SK-N-SH (cell line): Measurements from ENCODE around the gene POLR2J. TPM values are rescaled to one million over a fixed set of nuclear protein-coding genes. Genes with fewer than 3 reads are reported as not detected.

Experiments used
- CTCF ChIA-PET: fragments of 300-600, 350-600 bp; formaldehyde crosslinking; extraction: SDS; loops from one replicate; lab custom pipeline; 2021; lab: Yijun Ruan, JAX
- POLR2A ChIA-PET: fragments of 350-600 bp; sonication (Branson Sonifier 250); formaldehyde crosslinking; extraction: SDS; loops from one replicate; lab custom pipeline; 2020; ENCODE audit warnings: antibody characterized with exemption, inconsistent platforms; lab: Yijun Ruan, JAX
- DNase-seq: peaks from one replicate; pipeline ENCODE4 v3.0.0; 2012
- H2AFZ ChIP-seq: fragments of 200-600 bp; sonication (generic); 2 replicates; pipeline ENCODE4 v1.8.1; 2016; ENCODE audit warnings: antibody characterized with exemption, mild to moderate bottlenecking, low read depth
- H3F3A ChIP-seq: fragments of 200-600 bp; sonication (generic); replicated peaks from 2 replicates; pipeline ENCODE3; 2016; ENCODE audit warnings: antibody characterized with exemption, mild to moderate bottlenecking; ENCODE audit not compliant: insufficient read depth
- H3K27ac ChIP-seq, 2 experiments: fragments of 200-500 bp in 1 of 2; fragments of 200-600 bp in 1 of 2; sonication (Bioruptor generic) in 1 of 2; sonication (generic), shearing (Covaris generic) in 1 of 2; 2 replicates each; pipeline versions ENCODE4 v1.5.1 to v1.6.1; 2014 to 2016; ENCODE audit warnings: low read depth in 2 of 2, inconsistent platforms in 1 of 2, low read length in 1 of 2, mild to moderate bottlenecking in 1 of 2, mixed read lengths in 1 of 2
- H3K27me3 ChIP-seq: fragments of 200-600 bp; sonication (generic), shearing (Covaris generic); 2 replicates; pipeline ENCODE4 v1.6.1; 2016; ENCODE audit warnings: mixed run types; ENCODE audit not compliant: insufficient read depth
- H3K36me3 ChIP-seq, 2 experiments: fragments of 200-500 bp in 1 of 2; fragments of 200-600 bp in 1 of 2; sonication (Bioruptor generic) in 1 of 2; sonication (generic) in 1 of 2; replicated peaks in 1 of 2; 2 replicates each; pipeline versions ENCODE3 to v1.5.1; 2014 to 2016; ENCODE audit warnings: low read length in 1 of 2, mild to moderate bottlenecking in 1 of 2; ENCODE audit not compliant: insufficient read depth in 2 of 2, control insufficient read depth in 1 of 2
- H3K4me1 ChIP-seq, 2 experiments: fragments of 200-500 bp in 1 of 2; fragments of 200-600 bp in 1 of 2; sonication (Bioruptor generic) in 1 of 2; sonication (generic), shearing (Covaris generic) in 1 of 2; 2 replicates each; pipeline versions ENCODE4 v1.5.1 to v1.6.1; 2014 to 2016; ENCODE audit warnings: low read depth in 1 of 2, low read length in 1 of 2, mixed run types in 1 of 2; ENCODE audit not compliant: insufficient read depth in 2 of 2, control insufficient read depth in 1 of 2
- H3K4me2 ChIP-seq: fragments of 200-600 bp; sonication (generic), shearing (Covaris generic); 2 replicates; pipeline ENCODE4 v1.6.1; 2017; ENCODE audit warnings: mixed run types
- H3K4me3 ChIP-seq, 2 experiments: fragments of 200-500 bp in 1 of 2; fragments of 200-600 bp in 1 of 2; sonication (Bioruptor generic) in 1 of 2; sonication (generic), shearing (Covaris generic) in 1 of 2; 2 replicates each; pipeline versions ENCODE4 v1.5.1 to v1.8.1; 2014 to 2016; ENCODE audit warnings: low read depth in 2 of 2, inconsistent platforms in 1 of 2, low read length in 1 of 2, mild to moderate bottlenecking in 1 of 2, mixed read lengths in 1 of 2, moderate library complexity in 1 of 2
- H3K79me2 ChIP-seq: fragments of 200-600 bp; sonication (generic); 2 replicates; pipeline ENCODE4 v1.8.1; 2017; ENCODE audit warnings: mild to moderate bottlenecking; ENCODE audit not compliant: insufficient read depth
- H3K9ac ChIP-seq: fragments of 200-600 bp; sonication (generic); 2 replicates; pipeline ENCODE4 v1.6.1; 2017; ENCODE audit warnings: mixed run types
- H3K9me2 ChIP-seq: fragments of 200-600 bp; sonication (generic); 2 replicates; pipeline ENCODE4 v1.6.1; 2017; ENCODE audit warnings: mixed run types
- H3K9me3 ChIP-seq: fragments of 200-600 bp; sonication (generic); 2 replicates; pipeline ENCODE4 v1.6.1; 2017; ENCODE audit warnings: mixed run types, mild to moderate bottlenecking, moderate library complexity
- H4K20me1 ChIP-seq: fragments of 200-600 bp; sonication (generic); 2 replicates; pipeline ENCODE4 v1.6.1; 2017; ENCODE audit warnings: mild to moderate bottlenecking, mixed run types; ENCODE audit not compliant: insufficient read depth
- CTCF ChIP-seq: fragments of 200-600 bp; sonication (generic); IDR thresholded peaks from 2 replicates; pipeline ENCODE4 v1.6.1; 2017; ENCODE audit warnings: antibody characterized with exemption, mild to moderate bottlenecking, moderate library complexity
- EP300 ChIP-seq, 2 experiments: IDR thresholded peaks; 2 replicates each; pipeline versions ENCODE4 v1.4.0 to v1.6.1; 2012; ENCODE audit warnings: borderline replicate concordance in 1 of 2, low read depth in 1 of 2, low read length in 1 of 2
- FOSL2 ChIP-seq: IDR thresholded peaks from 2 replicates; pipeline ENCODE4 v1.4.0; 2012; ENCODE audit warnings: low read depth, mild to moderate bottlenecking, moderate library complexity, borderline replicate concordance
- IRF3 ChIP-seq: fragments of 150-350 bp; IDR thresholded peaks from 2 replicates; pipeline ENCODE4 v1.6.1; 2016; ENCODE audit warnings: mild to moderate bottlenecking, low read depth, low read length
- MEF2A ChIP-seq: IDR thresholded peaks from 2 replicates; pipeline ENCODE4 v1.4.0; 2012; ENCODE audit warnings: low read depth, borderline replicate concordance
- NFIC ChIP-seq: IDR thresholded peaks from 2 replicates; pipeline ENCODE4 v1.4.0; 2012; ENCODE audit warnings: borderline replicate concordance
- REST ChIP-seq: IDR thresholded peaks from 2 replicates; pipeline ENCODE4 v1.6.1; 2012; ENCODE audit warnings: mild to moderate bottlenecking, low read depth, low read length, moderate library complexity
- RFX5 ChIP-seq: IDR thresholded peaks from 2 replicates; pipeline ENCODE4 v1.6.1; 2012; ENCODE audit warnings: mild to moderate bottlenecking, improper control_type of control experiment, low read length
- SIN3A ChIP-seq: IDR thresholded peaks from 2 replicates; pipeline ENCODE4 v1.6.1; 2012; ENCODE audit warnings: low read depth, mild to moderate bottlenecking, low read length, moderate library complexity, borderline replicate concordance
- USF1 ChIP-seq: IDR thresholded peaks from 2 replicates; pipeline ENCODE4 v1.4.0; 2012; ENCODE audit warnings: low read depth, borderline replicate concordance
- USF2 ChIP-seq: fragments of 150-350 bp; IDR thresholded peaks from 2 replicates; pipeline ENCODE4 v1.6.1; 2017; ENCODE audit warnings: antibody characterized with exemption, low read length, low read depth, borderline replicate concordance
- YY1 ChIP-seq: IDR thresholded peaks from 2 replicates; pipeline ENCODE4 v1.4.0; 2012; ENCODE audit warnings: low read depth, mild to moderate bottlenecking
- WGBS: methylation state at CpG from one replicate; pipeline ENCODE4 v1.1.6; 2017; ENCODE audit warnings: low lambda C conversion rate; 5-methylcytosine and 5-hydroxymethylcytosine counted together
- polyA plus RNA-seq, 3 experiments: library from polyadenylated mRNA; depleted of rRNA; stranded (reverse); fragments of >200 nt; gene quantifications; 2 replicates each; pipeline ENCODE4 v1.2.3, GENCODE V29; 2012

POLR2J gene
- polyA plus RNA-seq, 1 of the 3 experiments (the other 2 are of a cell fraction): 299 TPM

- H3K9ac ChIP-seq: no peak overlapping the region
Measured at GRCh38 chr7:102460467-102460866, 18.3 kb downstream of the POLR2J start.

More at GRCh38 chr7:102460467-102460866, 18.3 kb downstream of the POLR2J start:
- Histone ChIP-seq H3K79me2 (peaks cover 41% of the 10 kb centered on the region), H3K27me3 (no peaks in the 10 kb centered on the region), H3K4me1 (peaks cover 4 to 9% of the 10 kb centered on the region in 2 experiments; a peak in 3 of 4 replicates), H3K4me3 (no peak overlapping the region), H3K9me3 (no peaks in the 10 kb centered on the region), H2AFZ (no peak overlapping the region), H3K27ac (no peak overlapping the region), H3K9me2 (no peaks in the 10 kb centered on the region), H3F3A (peaks cover 13% of the 10 kb centered on the region), H3K4me2 (no peak overlapping the region), H4K20me1 (0 out of 2 replicates have a peak, but pooled peaks cover 9% of the 10 kb centered on the region), H3K36me3 (peaks cover 9 to 19% of the 10 kb centered on the region in 2 experiments)
- DNase-seq: no peak
- TF ChIP-seq USF2: no peak
- TF ChIP-seq USF1: no peak
- TF ChIP-seq REST: no peak
- no peak for TF ChIP-seq IRF3
- no peak for TF ChIP-seq EP300 (IDR thresholded peaks at IDR 0.05; ENCODE audit: borderline replicate concordance in 1 of 2, low read depth in 1 of 2, low read length in 1 of 2)
- no peak for TF ChIP-seq RFX5
- TF ChIP-seq YY1: no peak
- no peak for TF ChIP-seq NFIC
- TF ChIP-seq FOSL2: no peak
- TF ChIP-seq MEF2A: no peak
- TF ChIP-seq SIN3A: no peak
- TF ChIP-seq CTCF: no peak
- 89% methylated on average over 8 of the region's 8 CpGs for WGBS
- CTCF ChIA-PET: interaction anchor here (0.6 to 1.7 kb wide), 3 partner anchors 48 to 75 kb away, joined by 3 to 5 read pairs (median 3); no protein-coding TSS in a partner anchor
- POLR2A ChIA-PET: no interaction called here
